HG03095 (cell line): ENCODE data around the gene CROCC.

ENCODE experiments used
- ATAC-seq: cut with Tn5 transposase; IDR thresholded peaks from one replicate; pipeline ENCODE4 v1.9.1; 2021; ENCODE audit warnings: moderate library complexity; ENCODE audit not compliant: unreplicated experiment

Gene CROCC

DNA sequence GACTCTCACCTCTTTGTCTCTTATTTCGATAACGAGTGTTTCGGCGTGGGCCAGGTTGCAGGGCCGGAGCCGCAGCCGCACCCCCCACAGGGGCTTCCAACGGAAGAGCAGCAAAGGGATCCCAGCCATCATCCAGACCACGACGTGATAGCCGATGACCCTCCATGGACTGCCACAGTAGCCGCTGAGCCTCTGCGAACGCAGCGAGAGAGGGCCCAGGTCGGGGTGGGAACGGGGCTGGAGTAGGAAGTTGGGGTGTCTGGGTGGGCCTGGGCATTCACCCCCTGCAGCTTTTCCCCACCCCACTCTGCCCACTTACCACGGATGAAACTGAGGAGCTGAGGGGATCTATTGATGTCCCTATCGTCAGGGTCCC is 83.6 kb downstream of the CROCC start:
- no peak for ATAC-seq

- no peak for ATAC-seq
Observed at GRCh38 chr1:17007121-17007520, 85.4 kb downstream of the CROCC start.

- ATAC-seq, result no peak
Observed at GRCh38 chr1:17008208-17008855, 86.6 kb downstream of the CROCC start.

GRCh38 chr1:17009706-17010105 is 88.0 kb downstream of the CROCC start:
- ATAC-seq, result no peak

DNA sequence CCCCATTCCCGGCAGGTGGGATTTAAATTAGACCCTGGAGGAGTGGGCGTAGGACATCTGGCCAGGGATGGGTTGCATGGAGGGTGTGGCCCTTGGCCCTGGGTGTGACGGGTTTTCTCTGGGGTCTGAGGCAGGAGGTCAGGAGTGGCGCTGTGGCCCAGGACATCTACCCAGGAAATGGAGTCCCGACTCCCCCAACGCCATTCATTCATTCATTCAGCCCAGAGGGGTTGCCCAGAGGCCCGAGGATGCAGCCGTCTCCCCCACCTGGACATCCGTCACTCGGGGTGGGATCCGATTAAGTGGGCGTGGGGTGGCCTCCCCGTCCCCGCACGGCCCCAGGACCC is 89.3 kb downstream of the CROCC start:
- no peak for ATAC-seq

GRCh38 chr1:17011439-17012307 is 89.9 kb downstream of the CROCC start, which contains the start of gene ATP13A2:
Gene ATP13A2 (minus strand): TSS chr1:17011928. CDS start chr1:17011738, 190 bp downstream.
- ATAC-seq, result peak; percentile 91

DNA sequence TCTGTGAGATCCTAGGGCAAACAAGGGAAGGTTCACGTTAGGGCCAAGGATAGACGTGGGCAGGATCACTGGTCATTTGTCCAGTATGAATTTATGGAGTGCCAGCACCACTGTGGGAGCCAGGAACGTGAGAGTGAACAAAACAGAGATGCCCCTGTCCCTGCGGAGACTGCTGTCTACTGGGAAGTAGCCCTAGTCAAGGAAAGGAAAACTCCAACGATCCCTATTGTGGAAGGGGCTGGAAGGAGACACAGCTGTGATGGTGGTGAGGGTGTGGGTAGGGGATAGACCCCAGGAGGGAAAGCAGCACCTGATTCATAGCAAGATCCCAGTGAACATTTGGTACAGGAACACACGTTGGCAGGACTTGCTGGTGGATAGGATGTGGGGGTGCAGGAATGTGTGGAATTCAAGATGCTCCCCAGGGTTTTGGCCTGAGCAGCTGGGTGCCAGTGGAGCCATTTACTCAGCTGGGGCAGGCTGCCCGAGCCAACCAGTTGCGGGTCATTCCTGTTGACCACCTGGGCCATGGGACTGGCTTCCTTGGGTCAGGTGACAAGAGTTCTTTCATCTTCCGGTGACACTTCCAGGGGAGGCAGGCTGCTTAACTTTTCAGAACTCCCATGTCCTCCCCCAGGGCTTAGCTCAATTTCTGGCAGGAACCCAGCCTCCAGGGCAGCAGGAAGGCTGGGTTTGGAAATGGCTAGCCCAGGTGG is 91.2 kb downstream of the CROCC start:
- ATAC-seq, result no peak

DNA sequence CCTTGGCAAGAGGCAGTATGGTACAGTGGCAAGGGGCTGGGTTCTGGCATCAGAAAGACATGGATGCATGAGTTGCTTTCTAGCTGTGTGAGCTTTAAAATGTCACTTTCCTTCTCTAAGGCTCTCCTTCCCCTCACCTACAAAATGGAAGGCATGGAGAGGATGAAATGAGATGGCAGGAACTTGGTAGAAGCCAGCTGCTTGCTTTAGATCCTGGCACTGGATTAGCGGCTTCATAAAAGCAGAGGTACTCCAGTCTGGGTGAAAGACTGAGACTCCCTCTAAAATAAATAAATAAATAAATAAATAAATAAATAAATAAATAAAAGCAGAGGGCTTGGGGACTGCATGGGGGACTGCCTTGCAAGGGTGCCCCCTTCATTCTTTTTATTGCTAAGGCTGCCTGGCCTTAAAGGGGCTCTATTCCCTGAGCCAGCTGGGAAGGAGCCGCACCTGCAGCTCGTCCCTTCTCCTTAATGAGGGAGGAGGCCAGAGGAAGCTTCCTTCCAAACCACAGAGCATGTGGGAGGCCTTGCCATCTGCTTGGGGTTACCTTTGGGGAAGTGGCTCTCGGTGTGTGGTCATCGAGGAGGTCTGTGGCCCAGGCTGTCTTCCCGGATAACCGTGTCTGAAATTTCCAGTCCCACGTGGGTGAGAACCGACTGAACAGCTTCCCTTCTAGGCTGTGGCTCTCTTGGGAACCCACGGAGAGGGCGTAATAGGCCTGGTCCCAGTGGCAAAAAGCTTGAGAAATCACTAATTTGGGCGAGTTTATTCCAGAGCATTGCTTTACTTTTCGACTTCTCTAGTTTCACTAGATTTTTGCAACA is 92.0 kb downstream of the CROCC start:
- no peak for ATAC-seq

- no peak for ATAC-seq
Observed at GRCh38 chr1:17014671-17015567, 93.2 kb downstream of the CROCC start.

DNA sequence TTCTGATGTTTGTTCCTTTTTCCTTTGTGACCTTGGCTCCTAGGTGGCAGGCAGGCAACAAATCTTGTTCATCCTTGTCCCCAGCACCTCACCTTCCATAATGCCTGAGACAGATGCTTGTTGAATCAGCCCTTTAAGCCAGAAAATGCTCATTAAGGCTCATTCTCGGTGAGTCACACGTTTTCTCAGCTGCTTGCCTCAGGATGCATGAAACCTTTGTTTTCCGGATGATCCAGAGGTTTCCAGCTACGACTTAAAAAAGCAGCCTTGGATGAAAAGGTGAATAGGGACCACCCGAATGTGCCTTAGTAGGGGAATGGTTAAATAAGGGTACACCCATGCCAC is 94.6 kb downstream of the CROCC start:
- ATAC-seq, result no peak

DNA sequence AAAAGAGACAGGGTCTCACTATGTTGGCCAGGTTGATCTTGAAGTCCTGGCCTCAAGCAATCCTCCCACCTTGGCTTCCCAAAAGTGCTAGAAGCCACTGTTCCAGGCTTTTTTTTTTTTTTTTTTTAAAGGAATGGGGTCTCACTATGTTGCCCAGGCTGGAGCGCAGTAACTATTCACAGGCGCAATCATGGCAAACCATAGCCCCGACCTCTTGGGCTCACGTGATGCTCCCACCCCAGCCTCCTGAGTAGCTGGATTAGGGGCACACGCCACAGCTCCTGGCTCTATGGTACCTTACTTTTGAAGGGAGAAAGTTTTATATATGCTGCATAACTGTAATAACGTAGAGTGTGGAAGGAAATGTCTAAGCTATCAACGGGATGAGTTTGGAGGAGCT is 95.7 kb downstream of the CROCC start:
- ATAC-seq, result no peak

DNA sequence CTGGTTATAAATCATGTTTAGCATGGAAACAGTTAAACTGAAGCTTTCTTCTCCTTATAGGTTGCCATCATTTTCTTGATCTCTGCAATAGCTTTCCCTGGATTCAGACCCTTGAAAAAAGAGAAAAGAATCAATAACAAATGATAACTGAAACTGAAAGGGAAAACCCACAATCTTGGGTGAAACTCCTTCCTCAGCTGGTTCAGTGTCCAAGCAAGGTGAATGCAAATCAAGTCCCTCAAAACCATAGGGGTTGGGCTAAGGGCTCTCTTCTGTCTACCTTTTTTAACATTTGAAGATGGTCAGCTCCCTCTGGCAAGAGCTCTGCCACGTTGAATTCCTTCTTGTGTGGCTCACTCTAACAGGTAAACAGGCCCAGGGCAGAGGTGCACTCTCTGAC is 97.1 kb downstream of the CROCC start:
- ATAC-seq, result no peak

- no peak for ATAC-seq
Observed at GRCh38 chr1:17020502-17020901, 98.8 kb downstream of the CROCC start.

GRCh38 chr1:17021896-17022295 is 100.2 kb downstream of the CROCC start:
- no peak for ATAC-seq
